ENCODE data around the gene PSMD14. TPM values are rescaled to one million over a fixed set of nuclear protein-coding genes. Genes with fewer than 3 reads are reported as not detected.

Gene PSMD14
- polyA plus RNA-seq, 1 experiment = 95.3 TPM

DNA sequence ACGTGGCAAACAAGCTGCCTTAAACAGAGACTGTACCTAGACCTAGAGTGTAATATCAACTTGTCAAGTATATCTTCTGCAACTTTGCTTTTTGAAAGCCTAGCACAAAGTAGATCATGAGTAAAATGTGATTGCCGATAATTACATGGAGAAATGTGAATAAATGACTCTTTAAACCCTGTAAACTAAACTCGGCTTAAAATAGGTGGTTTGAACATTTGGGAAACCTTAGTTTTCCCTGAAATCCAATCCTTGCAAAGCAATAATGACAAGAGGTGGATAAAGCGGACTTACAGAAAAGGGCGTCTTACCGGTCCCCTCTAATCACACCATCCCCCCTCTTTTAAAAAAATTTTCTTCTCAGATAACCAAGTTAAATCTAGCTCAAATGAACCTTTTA lies 549 bp upstream of the PSMD14 start:
- no peaks in the 10 kb centered on the region for H3K27me3 ChIP-seq (ENCODE audit: control insufficient read depth, insufficient read depth, low read length)
- peak overlapping the region; percentile 94 for H3K27ac ChIP-seq (ENCODE audit: low read depth, low read length)
- peak overlapping the region; percentile 88 for H3K4me3 ChIP-seq (ENCODE audit: low read depth, low read length)
- CTCF ChIA-PET = interaction anchor here (0.7 to 1.2 kb wide), 2 partner anchors 13 to 85 kb away, joined by 3 read pairs; no protein-coding TSS in a partner anchor
- POLR2A ChIA-PET = interaction anchor here (1.0 kb wide), 2 partner anchors 9 to 45 kb away, joined by 3 to 5 read pairs; no protein-coding TSS in a partner anchor
- DNase-seq (ENCODE audit: low read depth, low spot score) = no peak
- no peaks in the 10 kb centered on the region; the same call in 1 of the 2 replicates for H3K9me3 ChIP-seq (ENCODE audit: control insufficient read depth, insufficient read depth, low read length)
- TF ChIP-seq, protein P1, sequence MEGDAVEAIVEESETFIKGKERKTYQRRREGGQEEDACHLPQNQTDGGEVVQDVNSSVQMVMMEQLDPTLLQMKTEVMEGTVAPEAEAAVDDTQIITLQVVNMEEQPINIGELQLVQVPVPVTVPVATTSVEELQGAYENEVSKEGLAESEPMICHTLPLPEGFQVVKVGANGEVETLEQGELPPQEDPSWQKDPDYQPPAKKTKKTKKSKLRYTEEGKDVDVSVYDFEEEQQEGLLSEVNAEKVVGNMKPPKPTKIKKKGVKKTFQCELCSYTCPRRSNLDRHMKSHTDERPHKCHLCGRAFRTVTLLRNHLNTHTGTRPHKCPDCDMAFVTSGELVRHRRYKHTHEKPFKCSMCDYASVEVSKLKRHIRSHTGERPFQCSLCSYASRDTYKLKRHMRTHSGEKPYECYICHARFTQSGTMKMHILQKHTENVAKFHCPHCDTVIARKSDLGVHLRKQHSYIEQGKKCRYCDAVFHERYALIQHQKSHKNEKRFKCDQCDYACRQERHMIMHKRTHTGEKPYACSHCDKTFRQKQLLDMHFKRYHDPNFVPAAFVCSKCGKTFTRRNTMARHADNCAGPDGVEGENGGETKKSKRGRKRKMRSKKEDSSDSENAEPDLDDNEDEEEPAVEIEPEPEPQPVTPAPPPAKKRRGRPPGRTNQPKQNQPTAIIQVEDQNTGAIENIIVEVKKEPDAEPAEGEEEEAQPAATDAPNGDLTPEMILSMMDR (IDR thresholded peaks at IDR 0.05; ENCODE audit: low read depth, low read length) = no peak

- ChIA-PET POLR2A (no interaction called here), CTCF (interaction anchor here (1.3 kb wide), 1 partner anchor 62 kb away, joined by 3 read pairs; no protein-coding TSS in a partner anchor)
- TF ChIP-seq, protein P1 (IDR thresholded peaks at IDR 0.05; ENCODE audit: low read depth, low read length) = no peak
- no peak for DNase-seq (ENCODE audit: low read depth, low spot score)
- Histone ChIP-seq H3K27ac (ENCODE audit: low read depth, low read length) (no peak overlapping the region), H3K4me3 (ENCODE audit: low read depth, low read length) (no peak overlapping the region), H3K27me3 (ENCODE audit: control insufficient read depth, insufficient read depth, low read length) (no peaks in the 10 kb centered on the region), H3K9me3 (ENCODE audit: control insufficient read depth, insufficient read depth, low read length) (no peaks in the 10 kb centered on the region)
Observed at GRCh38 chr2:161312996-161313395, 4.8 kb downstream of the PSMD14 start.

GRCh38 chr2:161315380-161315779 lies 7.2 kb downstream of the PSMD14 start:
- ChIA-PET POLR2A (no interaction called here), CTCF (no interaction called here)
- TF ChIP-seq, protein P1 (IDR thresholded peaks at IDR 0.05; ENCODE audit: low read depth, low read length) = no peak
- H3K9me3 ChIP-seq (ENCODE audit: control insufficient read depth, insufficient read depth, low read length) = no peaks in the 10 kb centered on the region
- H3K4me3 ChIP-seq (ENCODE audit: low read depth, low read length) = no peak overlapping the region
- no peaks in the 10 kb centered on the region for H3K27me3 ChIP-seq (ENCODE audit: control insufficient read depth, insufficient read depth, low read length)
- no peak overlapping the region for H3K27ac ChIP-seq (ENCODE audit: low read depth, low read length)
- no peak for DNase-seq (ENCODE audit: low read depth, low spot score)

DNA sequence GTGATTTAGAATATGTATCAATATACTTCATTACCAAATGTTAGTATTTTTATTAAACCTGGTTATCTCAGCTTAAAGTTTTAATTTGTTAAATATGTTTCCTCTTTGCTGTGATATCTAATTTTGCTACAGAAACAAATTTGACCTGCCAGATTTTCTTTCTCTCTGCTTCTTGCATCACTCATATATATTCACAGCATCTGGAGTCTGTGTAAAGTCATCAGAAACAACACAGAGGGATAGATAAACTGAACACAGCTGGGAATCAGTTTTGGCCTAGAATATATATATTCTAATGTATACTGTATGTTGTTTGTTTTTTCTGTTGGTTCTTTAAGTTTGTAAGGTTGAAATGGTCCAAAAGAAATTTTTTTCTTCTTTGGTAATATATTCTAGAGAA lies 8.5 kb downstream of the PSMD14 start:
- ChIA-PET CTCF (interaction anchor here (1.0 kb wide), 1 partner anchor 810 kb away, joined by 3 read pairs; no protein-coding TSS in a partner anchor), POLR2A (interaction anchor here (1.0 kb wide), 1 partner anchor 9 kb away, joined by 5 read pairs; the partner anchor contains the start of gene PSMD14)
- TF ChIP-seq, protein P1 (IDR thresholded peaks at IDR 0.05; ENCODE audit: low read depth, low read length) = no peak
- H3K27ac ChIP-seq (ENCODE audit: low read depth, low read length) = no peak overlapping the region
- no peak overlapping the region for H3K4me3 ChIP-seq (ENCODE audit: low read depth, low read length)
- no peak for DNase-seq (ENCODE audit: low read depth, low spot score)
- no peaks in the 10 kb centered on the region for H3K9me3 ChIP-seq (ENCODE audit: control insufficient read depth, insufficient read depth, low read length)
- no peaks in the 10 kb centered on the region for H3K27me3 ChIP-seq (ENCODE audit: control insufficient read depth, insufficient read depth, low read length)

DNA sequence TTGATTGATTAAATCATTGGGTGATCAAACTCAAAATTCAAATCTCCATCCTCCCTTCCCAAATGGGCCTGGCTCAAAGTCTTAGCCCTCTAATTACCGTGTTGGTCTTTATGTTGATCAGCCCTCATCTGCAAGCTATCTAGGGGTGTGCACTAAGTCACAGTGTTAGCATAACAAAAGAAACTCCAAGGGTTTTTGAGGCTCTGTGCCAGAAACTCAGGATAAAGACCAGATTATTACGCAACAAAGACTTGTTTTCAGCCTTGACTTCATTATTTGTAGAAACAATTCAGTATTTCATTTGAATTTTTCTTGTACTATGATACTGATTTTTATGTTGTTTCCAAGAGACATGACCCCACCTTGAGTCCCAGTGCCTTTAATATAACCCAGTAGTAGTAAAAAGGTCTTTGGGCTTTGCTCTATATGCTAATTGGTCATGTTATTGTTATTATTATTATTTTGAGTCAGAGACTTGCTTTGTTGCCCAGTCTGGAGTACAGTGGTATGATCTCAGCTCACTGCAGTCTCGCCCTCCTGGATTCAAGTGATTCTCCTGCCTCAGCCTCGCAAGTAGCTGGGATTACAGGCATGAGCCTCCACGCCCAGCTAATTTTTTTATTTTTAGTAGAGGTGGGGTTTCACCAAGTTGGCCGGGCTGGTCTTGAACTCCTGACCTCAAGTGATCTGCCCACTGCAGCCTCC lies 13.9 kb downstream of the PSMD14 start:
- Histone ChIP-seq H3K27ac (ENCODE audit: low read depth, low read length) (no peak overlapping the region), H3K27me3 (ENCODE audit: control insufficient read depth, insufficient read depth, low read length) (no peaks in the 10 kb centered on the region), H3K4me3 (ENCODE audit: low read depth, low read length) (no peak overlapping the region), H3K9me3 (ENCODE audit: control insufficient read depth, insufficient read depth, low read length) (no peaks in the 10 kb centered on the region)
- POLR2A ChIA-PET = no interaction called here
- CTCF ChIA-PET = no interaction called here
- TF ChIP-seq, protein P1 (IDR thresholded peaks at IDR 0.05; ENCODE audit: low read depth, low read length) = no peak
- no peak for DNase-seq (ENCODE audit: low read depth, low spot score)

Data from AG04450 (cell line).